ENCODE results near the gene ARMC7. TPM values are rescaled to one million over a fixed set of nuclear protein-coding genes. Genes with fewer than 3 reads are reported as not detected.

The ARMC7 gene
- total RNA-seq, 1 donor from 2014 or later, result 9.9 TPM

- TF ChIP-seq CTCF (IDR thresholded peaks at IDR 0.05; ENCODE audit: partially characterized antibody, unreplicated experiment), result no peak
- Mint-ChIP-seq H3K4me3 (ENCODE audit: unreplicated experiment) (no peak overlapping the region), H3K9me3 (ENCODE audit: unreplicated experiment) (peaks cover 9% of the 10 kb centered on the region), H3K36me3 (ENCODE audit: unreplicated experiment) (no peaks in the 10 kb centered on the region), H3K27ac (ENCODE audit: unreplicated experiment) (no peak overlapping the region), H3K4me1 (ENCODE audit: low read depth, unreplicated experiment) (peaks cover 5% of the 10 kb centered on the region), H3K27me3 (ENCODE audit: unreplicated experiment) (peaks cover 3% of the 10 kb centered on the region)
- no peak for DNase-seq
These were observed 68.7 kb downstream of the ARMC7 start for GRCh38 chr17:75178453-75178852.

Other genes with a start within 250 kb of the ARMC7 start
- 12.1 TPM for gene FDXR, start 237.0 kb upstream of the ARMC7 start, total RNA-seq (ENCODE audit: unreplicated experiment)
- gene FADS6, start 216.3 kb upstream of the ARMC7 start, total RNA-seq (ENCODE audit: unreplicated experiment), result not detected
- 0.12 TPM for gene USH1G, start 186.7 kb upstream of the ARMC7 start, total RNA-seq (ENCODE audit: unreplicated experiment)
- gene OTOP2, start 185.7 kb upstream of the ARMC7 start, total RNA-seq (ENCODE audit: unreplicated experiment), result not detected
- gene OTOP3, start 174.1 kb upstream of the ARMC7 start, total RNA-seq (ENCODE audit: unreplicated experiment), result not detected
- gene HID1, start 137.2 kb upstream of the ARMC7 start, total RNA-seq (ENCODE audit: unreplicated experiment), result 106 TPM
- gene CDR2L, start 122.3 kb upstream of the ARMC7 start, total RNA-seq (ENCODE audit: unreplicated experiment), result 59.4 TPM
- gene MRPL58, start 97.3 kb upstream of the ARMC7 start, total RNA-seq (ENCODE audit: unreplicated experiment), result 22.2 TPM
- gene ATP5PD, start 63.0 kb upstream of the ARMC7 start, total RNA-seq (ENCODE audit: unreplicated experiment), result 139 TPM
- 23.4 TPM for gene KCTD2, start 62.7 kb upstream of the ARMC7 start, total RNA-seq (ENCODE audit: unreplicated experiment)
- gene SLC16A5, start 22.0 kb upstream of the ARMC7 start, total RNA-seq (ENCODE audit: unreplicated experiment), result 1.1 TPM
- 40.4 TPM for gene NT5C, start 21.8 kb downstream of the ARMC7 start, total RNA-seq (ENCODE audit: unreplicated experiment)
- gene JPT1, start 44.5 kb downstream of the ARMC7 start, total RNA-seq (ENCODE audit: unreplicated experiment), result 642 TPM
- gene SUMO2, start 73.0 kb downstream of the ARMC7 start, total RNA-seq (ENCODE audit: unreplicated experiment), result 625 TPM
- 58.9 TPM for gene NUP85, start 95.7 kb downstream of the ARMC7 start, total RNA-seq (ENCODE audit: unreplicated experiment)
- 65.0 TPM for gene GGA3, start 151.6 kb downstream of the ARMC7 start, total RNA-seq (ENCODE audit: unreplicated experiment)
- 48.8 TPM for gene MRPS7, start 151.9 kb downstream of the ARMC7 start, total RNA-seq (ENCODE audit: unreplicated experiment)
- 12.8 TPM for gene MIF4GD, start 161.3 kb downstream of the ARMC7 start, total RNA-seq (ENCODE audit: unreplicated experiment)
- 9.3 TPM for gene SLC25A19, start 179.5 kb downstream of the ARMC7 start, total RNA-seq (ENCODE audit: unreplicated experiment)

Measured in glutamatergic neuron (in vitro differentiated cells).